Suppressor macrophage treated with lipopolysaccharide for 4 hours (primary cell): ENCODE results near the gene VTI1A.

ENCODE experiments used
- DNase-seq: peaks from one replicate; pipeline ENCODE4 v3.0.0-alpha.2; 2020

The VTI1A gene

GRCh38 chr10:112793202-112793921 lies 346.3 kb downstream of the VTI1A start:
- DNase-seq, result no peak

- DNase-seq, result no peak
Observed at GRCh38 chr10:112794201-112794600, 347.2 kb downstream of the VTI1A start.

- no peak for DNase-seq
Observed at GRCh38 chr10:112795067-112795466, 348.1 kb downstream of the VTI1A start.

- DNase-seq, result no peak
Observed at GRCh38 chr10:112797197-112797596, 350.2 kb downstream of the VTI1A start.

- DNase-seq, result no peak
Observed at GRCh38 chr10:112797855-112798254, 350.8 kb downstream of the VTI1A start.

GRCh38 chr10:112799038-112799437 lies 352.0 kb downstream of the VTI1A start:
- DNase-seq, result no peak

DNA sequence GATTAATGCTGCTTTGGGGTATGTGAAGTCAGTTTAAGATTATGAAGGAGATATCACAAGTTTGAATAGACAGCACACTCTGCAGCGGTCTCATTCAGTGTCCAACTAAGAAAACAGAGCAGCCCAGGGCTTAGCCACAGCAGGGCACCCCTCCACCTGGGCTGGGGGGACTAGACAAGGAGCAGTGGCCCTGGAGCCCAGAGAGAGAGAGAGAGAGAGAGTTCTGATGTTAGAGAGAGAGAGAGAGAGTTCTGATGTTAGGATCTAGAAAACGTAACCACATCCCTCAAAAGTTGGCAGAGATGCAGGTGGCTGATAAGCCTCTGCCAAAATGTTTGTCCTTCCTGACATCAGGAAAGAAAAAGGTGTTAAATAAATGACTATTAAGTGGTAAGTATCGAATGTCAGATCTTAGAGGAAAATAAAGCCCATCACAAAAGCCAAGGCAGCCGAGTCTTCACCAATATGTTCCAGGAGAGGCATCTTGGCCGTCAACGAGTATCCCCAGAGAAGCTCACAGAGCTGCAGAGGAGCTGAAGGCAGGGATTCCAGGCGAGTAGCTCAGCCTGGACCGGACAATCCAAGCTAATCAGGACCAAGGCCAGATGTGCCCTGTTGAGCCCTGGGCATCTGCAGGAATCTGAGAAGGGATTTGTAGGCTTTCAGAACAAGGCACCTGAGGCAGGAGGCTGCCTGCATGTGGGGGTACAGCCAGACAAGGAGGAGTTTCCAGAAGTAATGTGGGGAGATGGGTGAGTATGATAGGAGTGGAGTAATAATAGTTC lies 352.9 kb downstream of the VTI1A start:
- no peak for DNase-seq

GRCh38 chr10:112801004-112801403 lies 354.0 kb downstream of the VTI1A start:
- DNase-seq, result no peak

DNA sequence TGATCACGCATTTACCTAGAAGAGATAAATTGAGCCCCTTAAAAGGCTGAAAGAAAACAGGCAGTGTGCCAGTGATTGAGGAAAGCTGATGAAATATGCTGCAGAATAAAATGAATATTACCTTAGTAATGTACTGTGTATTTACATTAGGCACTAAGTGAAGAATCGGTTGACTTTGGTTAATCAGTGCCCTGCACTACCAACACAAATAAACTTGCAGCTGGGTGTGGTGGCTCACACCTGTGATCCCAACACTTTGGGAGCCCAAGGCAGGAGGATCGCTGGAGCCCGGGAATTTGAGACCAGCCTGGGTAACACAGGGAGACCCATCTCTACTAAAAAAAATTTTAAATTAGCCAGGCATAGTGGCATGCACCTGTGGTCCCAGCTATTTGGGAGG lies 354.7 kb downstream of the VTI1A start:
- DNase-seq, result no peak

GRCh38 chr10:112802411-112803022 lies 355.5 kb downstream of the VTI1A start:
- DNase-seq, result no peak

GRCh38 chr10:112803961-112804401 lies 357.0 kb downstream of the VTI1A start:
- DNase-seq, result no peak

GRCh38 chr10:112805254-112805590 lies 358.2 kb downstream of the VTI1A start:
- DNase-seq, result no peak

- no peak for DNase-seq
Observed at GRCh38 chr10:112805701-112806100, 358.7 kb downstream of the VTI1A start.

DNA sequence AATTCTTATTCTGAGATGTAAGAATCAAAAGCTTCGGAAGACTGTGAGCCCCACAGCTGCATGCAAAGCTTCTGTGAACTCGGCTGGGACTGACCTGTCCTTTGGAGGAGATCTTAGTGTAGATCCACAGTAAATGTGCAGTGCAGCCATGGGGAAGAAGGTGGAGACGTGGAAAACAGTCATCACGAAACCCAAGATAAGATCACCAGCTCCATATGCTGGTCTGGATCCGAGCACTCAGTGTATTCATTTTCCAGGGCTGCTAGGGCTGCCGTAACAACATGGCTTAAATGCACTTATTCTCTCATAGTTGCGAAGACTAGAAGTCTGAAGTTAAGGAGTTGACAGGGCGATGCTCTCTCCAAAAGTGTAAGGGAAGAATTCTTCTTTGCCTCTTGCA lies 360.0 kb downstream of the VTI1A start:
- DNase-seq, result no peak

DNA sequence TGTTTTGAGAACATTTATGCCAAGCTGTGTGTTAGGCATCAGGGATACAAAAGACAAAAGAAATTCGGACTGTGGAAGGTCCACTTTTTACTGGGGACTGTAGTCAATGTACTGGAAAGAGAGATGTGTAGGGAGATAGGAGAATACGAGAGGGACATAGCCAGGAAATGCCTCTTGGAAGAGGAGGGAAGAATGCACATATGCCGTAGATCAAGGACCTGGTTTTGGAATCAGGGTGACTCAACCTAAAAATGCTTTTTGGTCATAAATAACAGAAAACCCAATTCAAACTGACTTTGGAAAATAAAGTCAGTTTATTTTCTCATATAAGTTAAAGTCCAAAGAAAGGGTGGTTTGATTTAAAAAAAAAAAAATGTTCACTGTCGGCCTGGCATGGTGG lies 362.7 kb downstream of the VTI1A start:
- DNase-seq, result no peak

GRCh38 chr10:112810711-112811151 lies 363.7 kb downstream of the VTI1A start:
- DNase-seq, result no peak

DNA sequence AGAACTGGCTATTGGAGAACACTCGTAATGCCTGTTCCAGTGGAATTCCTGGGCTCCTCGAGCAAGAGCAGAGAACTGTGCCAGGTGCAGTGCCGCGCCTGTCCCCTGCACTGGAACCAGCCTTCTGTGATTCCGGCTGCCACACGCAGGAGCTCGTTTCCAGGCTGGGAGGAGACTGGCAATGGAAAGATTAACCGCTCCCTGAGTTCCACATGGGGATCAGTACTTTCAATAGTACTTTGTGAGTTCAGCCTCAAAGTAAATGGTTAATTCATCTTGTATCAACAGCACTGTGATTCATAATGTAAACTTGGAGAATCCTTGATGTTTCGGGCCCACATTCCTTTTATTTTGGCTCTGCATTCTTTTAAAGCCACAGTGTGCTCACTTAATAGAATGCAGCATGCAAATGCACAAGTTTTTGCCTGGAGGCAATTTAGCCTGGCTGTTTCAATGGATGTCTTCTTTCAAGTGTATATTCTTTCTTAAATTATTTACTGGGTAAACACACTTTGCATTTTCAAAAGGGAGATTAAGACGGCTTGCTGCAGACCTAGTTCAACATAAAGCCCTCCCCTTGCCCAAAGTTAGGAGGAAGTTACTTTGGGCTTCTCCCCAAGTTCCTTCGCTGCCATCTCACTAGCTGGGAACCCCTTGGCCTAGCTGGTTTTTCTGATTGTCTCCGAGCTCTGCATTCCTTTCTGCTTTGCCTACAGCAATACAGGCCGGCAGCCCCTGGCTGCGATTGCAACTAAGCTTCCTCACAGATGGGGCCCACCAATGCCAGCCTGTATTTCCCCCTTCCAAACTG lies 364.9 kb downstream of the VTI1A start:
- no peak for DNase-seq

DNA sequence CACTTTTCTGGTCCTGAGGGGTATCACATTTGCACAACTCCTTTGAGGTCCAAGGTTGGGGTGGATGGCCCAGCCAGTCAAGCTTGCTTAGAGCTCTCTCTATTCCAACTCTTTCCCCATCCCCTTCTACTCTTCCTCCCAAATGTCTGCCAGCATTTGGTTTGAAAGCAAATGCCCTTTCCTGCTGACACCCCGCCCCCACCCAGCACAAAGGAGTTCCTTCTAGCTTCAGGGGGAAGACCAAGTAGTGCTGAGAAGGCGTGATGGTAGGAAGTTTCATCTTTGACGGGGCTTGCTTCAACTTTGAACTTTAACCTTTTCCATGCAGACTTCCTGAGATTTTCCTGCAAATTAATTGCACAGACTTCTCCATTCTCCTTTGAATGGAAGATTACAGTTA lies 365.6 kb downstream of the VTI1A start:
- DNase-seq, result no peak

GRCh38 chr10:112813866-112814591 lies 367.0 kb downstream of the VTI1A start:
- DNase-seq, result peak; percentile 33

GRCh38 chr10:112815269-112816032 lies 368.4 kb downstream of the VTI1A start:
- DNase-seq, result peak; percentile 64

DNA sequence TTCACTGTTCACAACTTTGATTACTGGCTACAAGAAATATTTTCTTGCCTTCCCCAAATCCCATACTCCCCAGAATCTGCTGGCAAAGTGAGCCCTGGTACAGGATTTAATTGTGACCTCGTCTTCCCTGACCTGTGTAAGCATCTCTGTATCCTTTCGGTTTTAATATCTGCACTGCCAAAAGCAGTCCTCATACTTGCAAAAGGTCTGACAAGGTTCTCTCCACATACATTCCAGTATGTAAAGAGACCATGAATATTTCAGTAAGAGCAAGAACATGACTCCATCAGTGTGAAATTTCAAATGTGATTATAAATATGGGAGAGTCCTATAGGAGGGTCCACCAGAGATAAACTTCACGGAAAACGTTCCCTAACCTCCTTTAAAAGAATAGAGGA lies 369.0 kb downstream of the VTI1A start:
- no peak for DNase-seq

- DNase-seq, result no peak
Observed at GRCh38 chr10:112816891-112817290, 369.9 kb downstream of the VTI1A start.
